Neutrophil (primary cell): ENCODE data around the gene EDIL3.
"Not testable (repeated sequence)": the region's sequence is repeated elsewhere in the genome, so short reads cannot be mapped to it uniquely, and the experiment has no call there.

Source experiments
- H3K27ac ChIP-seq: fragments of 200-600 bp; sonication (generic); 2 replicates; pipeline ENCODE4 v1.5.1; 2016; ENCODE audit warnings: mild to moderate bottlenecking, moderate library complexity
- H3K27me3 ChIP-seq: fragments of 200-600 bp; sonication (generic); 2 replicates; pipeline ENCODE4 v1.6.0; 2016; ENCODE audit warnings: mild to moderate bottlenecking
- H3K36me3 ChIP-seq: fragments of 200-600 bp; sonication (generic); 2 replicates; pipeline ENCODE4 v1.5.1; 2017
- H3K4me1 ChIP-seq, 2 experiments: fragments of 200-600 bp in 1 of 2; sonication (generic) in 1 of 2; 1 replicate in 1 of 2; 2 replicates in 1 of 2; pipeline versions ENCODE4 v1.5.1 to v1.6.1; 2013 to 2016; ENCODE audit warnings: low read depth in 1 of 2, low read length in 1 of 2, mild to moderate bottlenecking in 1 of 2, moderate library complexity in 1 of 2; ENCODE audit not compliant: control insufficient read depth in 1 of 2, insufficient read depth in 1 of 2
- H3K4me3 ChIP-seq, 2 experiments: fragments of 200-600 bp in 1 of 2; sonication (generic) in 1 of 2; 1 replicate in 1 of 2; 2 replicates in 1 of 2; pipeline ENCODE4 v1.5.1; 2013 to 2016; ENCODE audit warnings: low read depth in 1 of 2, low read length in 1 of 2, mild to moderate bottlenecking in 1 of 2, moderate library complexity in 1 of 2
- H3K9me3 ChIP-seq: fragments of 200-600 bp; sonication (generic); 2 replicates; pipeline ENCODE4 v1.5.1; 2016
- TF ChIP-seq, protein P1 (sequence below): fragments of 200-600 bp; sonication (generic); IDR thresholded peaks from 2 replicates; pipeline ENCODE4 v1.5.1; 2016; ENCODE audit warnings: antibody characterized with exemption

Gene EDIL3

DNA sequence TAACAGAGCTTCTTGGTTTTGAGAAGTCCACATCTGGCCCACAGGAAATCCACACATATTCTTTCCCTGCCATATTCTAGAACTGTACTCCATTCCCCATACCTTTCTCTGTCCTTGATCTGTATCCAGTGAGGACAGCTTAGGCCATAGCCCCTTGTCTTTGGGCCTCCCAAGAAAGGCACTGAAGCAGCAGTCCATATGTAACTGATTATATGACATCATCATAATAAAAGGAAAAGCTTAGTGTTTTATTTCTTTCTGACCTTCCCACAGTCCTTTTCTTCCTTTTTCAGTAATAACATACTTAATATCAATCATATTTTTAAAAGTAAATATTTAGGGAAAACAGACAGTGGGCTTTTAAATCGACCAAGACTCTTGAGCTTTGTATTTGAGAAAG lies 222.0 kb downstream of the EDIL3 start:
- no peaks in the 10 kb centered on the region for H3K27me3 ChIP-seq
- no peak overlapping the region for H3K4me3 ChIP-seq
- H3K9me3 ChIP-seq = no peaks in the 10 kb centered on the region
- TF ChIP-seq, protein P1, sequence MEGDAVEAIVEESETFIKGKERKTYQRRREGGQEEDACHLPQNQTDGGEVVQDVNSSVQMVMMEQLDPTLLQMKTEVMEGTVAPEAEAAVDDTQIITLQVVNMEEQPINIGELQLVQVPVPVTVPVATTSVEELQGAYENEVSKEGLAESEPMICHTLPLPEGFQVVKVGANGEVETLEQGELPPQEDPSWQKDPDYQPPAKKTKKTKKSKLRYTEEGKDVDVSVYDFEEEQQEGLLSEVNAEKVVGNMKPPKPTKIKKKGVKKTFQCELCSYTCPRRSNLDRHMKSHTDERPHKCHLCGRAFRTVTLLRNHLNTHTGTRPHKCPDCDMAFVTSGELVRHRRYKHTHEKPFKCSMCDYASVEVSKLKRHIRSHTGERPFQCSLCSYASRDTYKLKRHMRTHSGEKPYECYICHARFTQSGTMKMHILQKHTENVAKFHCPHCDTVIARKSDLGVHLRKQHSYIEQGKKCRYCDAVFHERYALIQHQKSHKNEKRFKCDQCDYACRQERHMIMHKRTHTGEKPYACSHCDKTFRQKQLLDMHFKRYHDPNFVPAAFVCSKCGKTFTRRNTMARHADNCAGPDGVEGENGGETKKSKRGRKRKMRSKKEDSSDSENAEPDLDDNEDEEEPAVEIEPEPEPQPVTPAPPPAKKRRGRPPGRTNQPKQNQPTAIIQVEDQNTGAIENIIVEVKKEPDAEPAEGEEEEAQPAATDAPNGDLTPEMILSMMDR = no peak
- H3K4me1 ChIP-seq = no peaks in the 10 kb centered on the region
- no peak overlapping the region for H3K27ac ChIP-seq
- H3K36me3 ChIP-seq = no peaks in the 10 kb centered on the region

DNA sequence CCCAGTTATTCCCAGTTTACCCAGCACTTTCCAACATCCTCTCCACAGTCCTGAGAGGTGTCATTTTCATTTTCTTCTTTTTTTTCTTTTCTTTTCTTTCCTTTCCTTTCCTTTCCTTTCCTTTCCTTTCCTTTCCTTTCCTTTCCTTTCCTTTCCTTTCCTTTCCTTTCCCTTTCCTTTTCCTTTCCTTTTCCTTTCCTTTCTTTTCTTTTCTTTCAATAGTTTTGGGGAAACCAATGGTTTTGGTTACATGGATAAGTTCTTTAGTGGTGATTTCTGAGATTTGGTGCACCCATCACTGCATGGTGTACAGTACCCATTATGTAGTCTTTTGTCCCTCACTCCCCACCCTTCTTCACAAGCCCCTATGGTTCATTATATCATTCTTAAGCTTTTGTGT lies 224.0 kb downstream of the EDIL3 start:
- H3K36me3 ChIP-seq, H3K9me3 ChIP-seq, H3K27me3 ChIP-seq, H3K27ac ChIP-seq, H3K4me1 ChIP-seq, H3K4me3 ChIP-seq: not testable (repeated sequence)

DNA sequence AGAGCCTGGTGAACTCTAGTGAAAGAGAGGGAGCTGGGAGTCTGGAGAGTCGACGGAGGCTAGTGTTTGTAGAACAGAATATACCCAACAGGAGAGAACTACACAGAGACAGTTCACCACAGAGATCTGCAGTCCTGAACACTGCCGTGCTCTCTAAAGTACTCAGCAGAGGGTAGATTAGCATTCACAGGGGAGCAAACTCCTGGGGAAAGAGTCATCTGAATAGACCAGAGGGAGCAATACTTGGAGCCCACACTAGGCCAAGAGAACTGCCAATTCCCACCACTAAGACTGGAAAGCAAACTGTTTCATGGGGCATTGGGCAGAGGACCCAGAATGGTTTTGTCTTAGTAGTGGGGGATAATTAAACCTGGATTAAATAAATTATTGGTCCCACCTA lies 235.6 kb downstream of the EDIL3 start:
- H3K4me1 ChIP-seq = no peaks in the 10 kb centered on the region
- no peaks in the 10 kb centered on the region for H3K9me3 ChIP-seq
- TF ChIP-seq, protein P1 = no peak
- no peak overlapping the region for H3K27ac ChIP-seq
- H3K4me3 ChIP-seq = no peak overlapping the region
- H3K36me3 ChIP-seq = no peaks in the 10 kb centered on the region
- H3K27me3 ChIP-seq = no peaks in the 10 kb centered on the region

DNA sequence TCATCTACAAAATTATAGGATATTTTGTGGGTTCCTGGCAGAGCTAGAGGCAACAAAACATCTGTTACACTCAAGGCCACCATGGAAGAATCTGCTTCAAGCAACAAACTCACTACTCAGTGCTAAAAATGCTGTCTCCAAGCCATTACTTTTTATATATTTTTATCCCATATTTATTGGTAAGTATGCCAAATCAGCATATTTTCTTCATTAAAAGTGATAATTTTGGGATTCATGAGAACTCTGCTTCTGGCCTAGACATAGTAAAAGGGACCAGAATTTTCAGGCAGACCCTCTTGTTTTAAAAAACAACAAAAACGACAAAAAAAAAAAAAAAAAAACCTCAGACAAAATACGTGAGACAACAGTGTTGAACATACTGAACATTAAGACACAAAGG lies 236.0 kb downstream of the EDIL3 start:
- no peaks in the 10 kb centered on the region for H3K27me3 ChIP-seq

DNA sequence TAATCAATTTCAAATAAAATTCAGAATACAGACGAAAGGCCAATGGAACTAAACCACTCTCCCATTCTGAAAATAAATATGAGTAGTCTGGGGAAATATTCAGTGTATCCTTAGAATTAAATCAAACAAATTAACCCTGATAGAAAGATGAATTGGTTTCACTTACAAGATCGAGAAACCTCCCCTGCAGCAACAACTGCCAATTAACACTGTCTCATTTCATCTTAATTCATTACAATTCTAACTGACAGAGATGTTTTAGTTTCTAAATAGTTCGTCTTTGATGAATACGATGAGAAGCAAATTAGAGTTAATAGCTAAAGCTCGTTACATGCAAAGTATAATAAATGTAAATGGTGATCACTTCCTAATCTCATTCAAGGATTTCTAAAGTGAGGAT lies 247.1 kb downstream of the EDIL3 start:
- Histone ChIP-seq H3K4me3 (no peak overlapping the region), H3K9me3 (no peaks in the 10 kb centered on the region), H3K36me3 (no peaks in the 10 kb centered on the region), H3K27ac (no peak overlapping the region), H3K4me1 (no peaks in the 10 kb centered on the region), H3K27me3 (no peaks in the 10 kb centered on the region)
- TF ChIP-seq, protein P1 = no peak

More for the DNA sequence above, 236.0 kb downstream of the EDIL3 start:
- Histone ChIP-seq H3K9me3 (no peaks in the 10 kb centered on the region), H3K4me3 (no peak overlapping the region), H3K4me1 (no peaks in the 10 kb centered on the region), H3K27ac (no peak overlapping the region), H3K36me3 (no peaks in the 10 kb centered on the region)
- TF ChIP-seq, protein P1 = no peak

DNA sequence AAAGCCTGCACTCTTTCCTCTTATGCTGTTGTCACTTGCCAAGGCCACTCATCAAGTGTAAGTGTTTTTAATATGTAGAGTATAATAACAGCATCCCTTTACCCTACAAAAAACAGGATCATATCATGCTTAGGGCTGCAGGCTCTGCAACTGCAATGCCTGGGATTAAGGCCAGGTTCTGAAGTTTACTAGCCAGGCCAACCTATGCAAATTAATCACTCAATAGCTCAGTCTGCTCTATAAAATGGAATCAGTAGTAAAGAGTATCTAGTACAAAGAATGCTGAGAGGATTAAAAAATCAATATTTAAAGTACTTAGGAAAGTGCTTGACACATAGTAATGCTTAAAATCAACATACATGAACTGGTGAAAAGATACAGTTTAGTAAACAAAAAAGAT lies 253.3 kb downstream of the EDIL3 start:
- Histone ChIP-seq H3K4me1 (no peaks in the 10 kb centered on the region), H3K27ac (no peak overlapping the region), H3K4me3 (no peak overlapping the region), H3K27me3 (no peaks in the 10 kb centered on the region), H3K36me3 (no peaks in the 10 kb centered on the region), H3K9me3 (no peaks in the 10 kb centered on the region)
- TF ChIP-seq, protein P1 = no peak
